ENCODE measurements around the gene BCL2L13. TPM values are rescaled to one million over a fixed set of nuclear protein-coding genes. Genes with fewer than 3 reads are reported as not detected.
A peak's percentile ranks its signal among the peaks of the same experiment; 100 is the strongest.

BCL2L13 gene
- total RNA-seq, 1 experiment from 2014 or later: 44.0 TPM

DNA sequence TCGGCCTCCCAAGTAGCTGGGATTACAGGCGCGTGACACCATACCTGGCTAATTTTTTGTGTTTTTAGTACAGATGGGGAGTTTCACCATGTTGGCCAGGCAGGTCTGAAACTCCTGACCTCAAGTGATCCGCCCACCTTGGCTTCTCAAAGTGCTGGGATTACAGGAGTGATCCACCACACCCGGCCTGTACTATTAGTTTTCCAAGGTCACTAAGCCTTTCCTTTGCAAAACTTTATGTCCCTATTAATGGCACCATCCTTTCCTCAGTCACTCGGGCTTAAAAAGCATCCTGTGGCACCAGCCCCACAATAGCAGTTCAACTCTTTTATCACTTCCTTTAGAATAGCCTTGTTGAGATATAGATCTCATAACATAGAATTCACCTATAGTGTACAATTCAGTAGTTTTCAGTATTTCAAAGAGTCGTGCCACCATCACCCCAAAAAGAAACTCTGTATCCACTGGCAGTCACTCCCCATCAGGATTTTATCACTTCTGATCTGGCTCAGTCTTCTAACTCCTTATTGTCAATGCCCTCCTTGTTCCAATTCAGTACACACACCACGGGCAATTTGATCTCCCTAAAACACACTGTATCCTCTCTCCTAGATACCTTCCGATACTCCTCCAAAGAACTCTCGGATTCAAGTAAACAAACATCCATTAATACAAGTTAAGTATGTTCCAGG is 921 bp upstream of the BCL2L13 start:
- Histone ChIP-seq H3K27ac (ENCODE audit: low read length) (peak overlapping the region; percentile 98), H3K4me3 (ENCODE audit: low read depth in 2 of 2, low read length in 2 of 2) (peak overlapping the region; percentile 94 to 98), H3K36me3 (ENCODE audit: control insufficient read depth, insufficient read depth, low read length) (peaks cover 8% of the 10 kb centered on the region; the same call in 1 of the 2 replicates), H3K9me3 (ENCODE audit: control insufficient read depth, insufficient read depth, low read depth, low read length) (no peaks in the 10 kb centered on the region), H3K4me1 (ENCODE audit: control insufficient read depth, insufficient read depth, low read length) (peaks cover 24% of the 10 kb centered on the region), H3K27me3 (ENCODE audit: control insufficient read depth, insufficient read depth, low read length) (no peaks in the 10 kb centered on the region)
- in situ Hi-C loops (cut with HindIII; ENCODE audit: low pct_unique_long_range_greater_than_20kb, low sequenced_read_pairs) (no loop called here), intact Hi-C loops (cut with micrococcal nuclease; ENCODE audit: unreplicated experiment) (no loop called here)
- TSS peak; percentile 97 for BruUV-seq (replicated peaks)
- CTCF ChIA-PET: no interaction called here
- ATAC-seq: no peak
- POLR2A ChIA-PET: no interaction called here
- no peak for DNase-seq (ENCODE audit: low read depth, low spot score)
- TF ChIP-seq CTCF (IDR thresholded peaks at IDR 0.05): no peak
- TF ChIP-seq SIN3A (IDR thresholded peaks at IDR 0.05; ENCODE audit: borderline replicate concordance, insufficient read depth, low read depth, low read length): no peak
- TF ChIP-seq POLR2AphosphoS5 (IDR thresholded peaks at IDR 0.05; ENCODE audit: low read depth, low read length): no peak
- TF ChIP-seq, protein P1, sequence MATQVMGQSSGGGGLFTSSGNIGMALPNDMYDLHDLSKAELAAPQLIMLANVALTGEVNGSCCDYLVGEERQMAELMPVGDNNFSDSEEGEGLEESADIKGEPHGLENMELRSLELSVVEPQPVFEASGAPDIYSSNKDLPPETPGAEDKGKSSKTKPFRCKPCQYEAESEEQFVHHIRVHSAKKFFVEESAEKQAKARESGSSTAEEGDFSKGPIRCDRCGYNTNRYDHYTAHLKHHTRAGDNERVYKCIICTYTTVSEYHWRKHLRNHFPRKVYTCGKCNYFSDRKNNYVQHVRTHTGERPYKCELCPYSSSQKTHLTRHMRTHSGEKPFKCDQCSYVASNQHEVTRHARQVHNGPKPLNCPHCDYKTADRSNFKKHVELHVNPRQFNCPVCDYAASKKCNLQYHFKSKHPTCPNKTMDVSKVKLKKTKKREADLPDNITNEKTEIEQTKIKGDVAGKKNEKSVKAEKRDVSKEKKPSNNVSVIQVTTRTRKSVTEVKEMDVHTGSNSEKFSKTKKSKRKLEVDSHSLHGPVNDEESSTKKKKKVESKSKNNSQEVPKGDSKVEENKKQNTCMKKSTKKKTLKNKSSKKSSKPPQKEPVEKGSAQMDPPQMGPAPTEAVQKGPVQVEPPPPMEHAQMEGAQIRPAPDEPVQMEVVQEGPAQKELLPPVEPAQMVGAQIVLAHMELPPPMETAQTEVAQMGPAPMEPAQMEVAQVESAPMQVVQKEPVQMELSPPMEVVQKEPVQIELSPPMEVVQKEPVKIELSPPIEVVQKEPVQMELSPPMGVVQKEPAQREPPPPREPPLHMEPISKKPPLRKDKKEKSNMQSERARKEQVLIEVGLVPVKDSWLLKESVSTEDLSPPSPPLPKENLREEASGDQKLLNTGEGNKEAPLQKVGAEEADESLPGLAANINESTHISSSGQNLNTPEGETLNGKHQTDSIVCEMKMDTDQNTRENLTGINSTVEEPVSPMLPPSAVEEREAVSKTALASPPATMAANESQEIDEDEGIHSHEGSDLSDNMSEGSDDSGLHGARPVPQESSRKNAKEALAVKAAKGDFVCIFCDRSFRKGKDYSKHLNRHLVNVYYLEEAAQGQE (IDR thresholded peaks at IDR 0.05; ENCODE audit: insufficient read depth in 1 of 2, low read depth in 2 of 2, low read length in 1 of 2): no peak

- H3K4me3 ChIP-seq (ENCODE audit: low read depth in 2 of 2, low read length in 2 of 2): peak overlapping the region; percentile 94 to 98
- DNase-seq (ENCODE audit: low read depth, low spot score) (no peak), ATAC-seq (peak; percentile 54)
- ChIA-PET CTCF (no interaction called here), POLR2A (no interaction called here)
- H3K27ac ChIP-seq (ENCODE audit: low read length): peak overlapping the region; percentile 98
- intact Hi-C loops (cut with micrococcal nuclease; ENCODE audit: unreplicated experiment): no loop called here
- peaks cover 22% of the 10 kb centered on the region for H3K4me1 ChIP-seq (ENCODE audit: control insufficient read depth, insufficient read depth, low read length)
- H3K9me3 ChIP-seq (ENCODE audit: control insufficient read depth, insufficient read depth, low read depth, low read length): no peaks in the 10 kb centered on the region
- H3K36me3 ChIP-seq (ENCODE audit: control insufficient read depth, insufficient read depth, low read length): peaks cover 8% of the 10 kb centered on the region; the same call in 1 of the 2 replicates
- TF ChIP-seq, protein P1 (IDR thresholded peaks at IDR 0.05; ENCODE audit: insufficient read depth in 1 of 2, low read depth in 2 of 2, low read length in 1 of 2): no peak
- TF ChIP-seq POLR2AphosphoS5 (IDR thresholded peaks at IDR 0.05; ENCODE audit: low read depth, low read length): no peak
- TF ChIP-seq SIN3A (IDR thresholded peaks at IDR 0.05; ENCODE audit: borderline replicate concordance, insufficient read depth, low read depth, low read length): no peak
- no peak for TF ChIP-seq TCF7L2 (IDR thresholded peaks at IDR 0.05; ENCODE audit: low read depth, low read length)
- no peak for TF ChIP-seq CTCF (IDR thresholded peaks at IDR 0.05)
- in situ Hi-C loops (cut with HindIII; ENCODE audit: low pct_unique_long_range_greater_than_20kb, low sequenced_read_pairs): no loop called here
- BruUV-seq (replicated peaks): no TSS peak
- no peaks in the 10 kb centered on the region for H3K27me3 ChIP-seq (ENCODE audit: control insufficient read depth, insufficient read depth, low read length)
Measured at GRCh38 chr22:17638182-17638431, 450 bp upstream of the BCL2L13 start.
